Measurements from ENCODE around the gene USB1.

The USB1 gene

DNA sequence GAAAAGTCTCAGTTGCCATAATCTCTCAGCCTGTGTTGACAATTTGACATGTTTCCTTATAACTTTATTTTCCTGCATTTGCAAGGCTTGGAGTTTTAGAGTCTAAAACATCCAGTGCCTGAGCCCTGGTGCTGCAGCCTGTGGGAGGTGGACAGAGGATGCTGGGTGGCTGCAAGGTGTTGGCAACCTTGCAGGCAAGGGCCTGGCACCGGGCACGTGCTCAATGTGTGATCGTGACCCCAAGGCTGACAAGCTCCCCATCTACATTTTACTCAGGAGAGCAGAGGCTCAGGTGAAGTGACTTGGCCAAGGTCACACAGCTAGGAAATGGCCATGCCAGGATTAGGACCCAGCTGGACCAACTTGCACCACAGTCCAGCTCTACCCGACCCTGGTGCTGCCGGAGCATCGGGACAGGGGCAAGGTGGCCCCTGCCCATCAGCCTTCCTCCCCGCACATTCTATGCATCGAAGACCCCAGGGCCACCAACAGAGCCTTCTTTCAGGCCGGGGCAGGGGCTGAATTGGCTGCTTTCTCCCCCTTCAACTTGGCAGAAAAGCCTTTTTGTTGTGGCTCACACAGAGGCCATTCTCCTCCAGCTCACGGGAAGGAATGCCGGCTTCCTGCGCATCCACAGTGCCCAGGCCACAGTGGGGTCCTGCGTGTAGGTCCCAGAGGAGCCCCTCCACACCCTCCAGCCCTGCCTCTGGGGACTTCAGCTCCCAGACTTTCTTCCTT lies 47.5 kb downstream of the USB1 start:
- DNase-seq (ENCODE audit: low read depth, low spot score) = no peak

DNA sequence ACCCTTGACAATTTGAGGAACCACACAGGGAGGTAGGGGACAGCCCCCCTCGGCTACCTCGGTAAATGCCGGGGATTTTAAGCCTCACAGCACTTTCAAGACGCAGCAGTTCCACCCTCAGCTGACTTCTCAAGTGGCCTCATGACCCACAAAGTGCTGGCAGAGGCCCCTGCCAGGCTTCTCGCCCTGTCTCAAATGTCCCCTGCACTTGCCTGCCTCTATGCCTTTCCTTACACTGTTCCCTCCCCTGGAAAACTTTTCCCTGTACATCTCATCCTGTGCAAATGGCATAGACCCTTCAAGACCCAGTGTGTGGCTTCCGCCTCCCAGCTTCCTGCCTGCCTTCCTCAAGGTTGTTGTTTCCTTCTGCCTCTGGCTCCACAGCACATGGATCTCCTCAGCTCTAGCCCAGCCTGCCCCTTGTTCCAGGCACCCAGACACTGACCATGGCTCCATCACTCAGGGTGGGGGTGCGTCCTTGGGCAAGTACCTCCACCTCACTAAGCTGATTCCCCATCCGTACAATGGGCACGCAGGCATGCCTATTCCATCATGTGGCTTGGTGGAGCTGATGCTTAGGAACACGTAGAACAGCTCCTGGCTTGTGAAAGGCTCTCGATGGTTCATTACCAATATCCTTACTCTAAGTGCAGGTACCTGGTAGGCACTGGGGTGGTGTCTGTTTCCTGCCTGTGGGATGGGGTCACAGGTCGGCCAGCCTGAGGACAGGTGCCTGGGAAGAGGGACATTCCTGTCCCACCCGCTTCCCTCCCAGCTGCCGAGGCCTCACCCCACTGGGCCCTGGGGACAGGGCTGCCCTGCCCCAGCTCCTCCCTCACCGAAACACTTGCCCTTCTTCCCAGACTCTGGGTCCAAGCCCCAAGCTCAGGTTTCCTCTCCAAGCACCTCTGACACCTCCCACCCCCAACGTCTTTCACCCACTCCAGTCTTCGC lies 48.3 kb downstream of the USB1 start:
- no peak for DNase-seq (ENCODE audit: low read depth, low spot score)

DNA sequence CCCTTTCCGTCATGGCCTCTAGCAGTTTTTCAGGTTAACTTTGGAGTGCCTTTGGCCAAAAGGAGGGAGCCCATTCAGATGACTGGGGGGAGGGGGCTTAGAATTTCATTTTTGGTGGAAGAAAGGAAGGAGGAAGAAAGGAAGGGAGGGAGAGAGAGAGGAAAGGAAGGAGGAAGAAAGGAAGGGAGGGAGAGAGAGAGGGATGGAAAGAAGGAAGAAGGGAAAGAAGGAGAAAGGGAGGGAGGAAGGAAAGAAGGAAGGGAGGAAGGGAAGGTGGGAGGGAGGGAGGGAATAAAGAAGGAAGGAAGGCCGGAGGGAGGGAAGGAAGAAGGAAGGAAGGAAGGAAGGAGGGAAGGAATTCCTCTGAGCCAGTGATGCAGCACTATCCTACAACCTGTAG lies 50.1 kb downstream of the USB1 start:
- no peak for DNase-seq (ENCODE audit: low read depth, low spot score)

DNA sequence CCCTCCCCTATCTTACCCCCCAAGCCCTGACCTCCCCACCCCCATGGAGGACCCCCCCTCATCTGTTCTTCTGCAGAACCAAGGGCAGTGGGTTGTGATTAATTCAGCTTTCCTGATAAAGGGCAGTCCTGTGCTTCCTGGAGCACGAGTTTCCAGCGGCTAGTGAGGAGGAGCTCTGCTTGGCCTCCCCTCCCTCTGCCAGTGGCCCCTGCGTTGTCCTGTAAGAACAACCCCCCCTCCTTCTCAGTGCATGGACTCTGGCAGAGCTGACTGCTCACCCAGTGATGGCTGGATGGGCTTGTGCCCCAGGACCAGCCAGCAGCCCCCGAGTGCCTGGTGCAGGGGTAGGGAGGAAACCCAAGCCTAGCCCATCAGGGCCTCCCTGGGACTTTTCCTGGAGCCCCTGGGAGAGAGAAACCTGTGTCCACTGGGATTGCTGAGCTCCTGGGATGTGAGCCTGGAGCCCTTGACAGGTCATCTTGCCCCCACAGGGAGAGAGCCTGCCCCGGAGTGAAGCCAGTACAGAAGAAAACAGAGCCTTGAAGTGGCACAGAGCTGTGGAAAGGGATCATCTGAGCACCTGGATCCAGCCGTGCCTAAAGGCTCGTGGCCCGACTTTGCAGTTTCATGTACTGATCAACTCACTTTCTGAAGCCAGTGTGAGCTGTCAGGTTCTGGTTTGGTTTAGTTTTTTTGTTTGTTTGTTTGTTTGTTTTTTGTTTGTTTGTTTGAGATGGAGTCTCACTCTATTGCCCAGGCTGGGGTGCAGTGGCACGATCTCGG lies 50.8 kb downstream of the USB1 start:
- DNase-seq (ENCODE audit: low read depth, low spot score) = no peak

DNA sequence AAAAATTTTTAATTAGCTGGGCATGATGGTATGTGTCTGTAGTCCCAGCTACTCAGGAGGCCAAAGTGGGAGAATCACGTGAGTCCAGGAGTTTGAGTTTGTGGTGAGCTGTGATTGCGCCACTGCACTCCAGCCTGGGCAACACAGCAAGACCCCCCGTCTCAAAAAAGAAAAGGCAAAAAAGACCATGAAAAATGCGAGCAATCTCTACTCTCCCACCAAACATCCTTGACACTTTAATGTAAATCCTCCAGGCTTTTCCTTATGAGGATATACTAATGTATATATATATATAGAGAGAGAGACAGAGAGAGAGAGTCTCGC lies 52.4 kb downstream of the USB1 start:
- no peak for DNase-seq (ENCODE audit: low read depth, low spot score)

DNA sequence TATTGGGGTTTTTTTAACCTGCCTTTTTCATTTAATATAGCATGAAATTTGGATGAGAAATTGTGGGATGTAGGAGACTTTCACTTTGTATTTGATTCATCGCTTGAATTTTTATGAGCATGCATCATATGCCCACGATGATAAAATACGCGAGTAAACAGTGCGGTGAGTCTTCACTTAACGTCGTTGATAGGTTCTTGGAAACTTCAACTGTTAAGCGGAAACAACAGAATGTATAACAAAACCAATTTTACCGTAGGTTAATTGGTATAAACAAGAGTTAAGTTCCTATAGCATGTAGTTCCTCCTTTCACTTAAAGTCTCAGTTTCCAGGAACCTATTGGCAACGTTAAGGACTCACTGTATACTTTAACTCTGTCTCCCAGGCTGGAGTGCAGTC lies 53.1 kb downstream of the USB1 start:
- no peak for DNase-seq (ENCODE audit: low read depth, low spot score)

DNA sequence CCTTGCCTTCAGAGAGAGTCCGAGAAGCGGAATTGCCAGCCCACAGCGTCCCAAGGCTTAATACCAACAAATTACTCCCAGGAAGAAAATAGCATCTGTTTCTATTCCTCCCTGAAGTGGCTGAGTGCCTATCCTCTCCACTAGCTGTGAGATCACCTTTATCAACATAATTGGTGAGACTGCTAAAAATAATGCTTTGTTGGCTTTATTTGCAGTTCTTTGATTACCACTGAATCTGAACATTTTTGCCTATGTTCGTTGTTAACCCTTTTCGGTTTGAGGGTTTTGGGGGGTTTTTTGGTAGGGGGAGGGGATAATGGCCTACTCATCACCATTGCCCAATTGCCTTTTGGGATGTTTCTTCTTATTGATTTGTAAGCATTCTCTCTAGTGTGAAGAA lies 55.4 kb downstream of the USB1 start:
- DNase-seq (ENCODE audit: low read depth, low spot score) = no peak

DNA sequence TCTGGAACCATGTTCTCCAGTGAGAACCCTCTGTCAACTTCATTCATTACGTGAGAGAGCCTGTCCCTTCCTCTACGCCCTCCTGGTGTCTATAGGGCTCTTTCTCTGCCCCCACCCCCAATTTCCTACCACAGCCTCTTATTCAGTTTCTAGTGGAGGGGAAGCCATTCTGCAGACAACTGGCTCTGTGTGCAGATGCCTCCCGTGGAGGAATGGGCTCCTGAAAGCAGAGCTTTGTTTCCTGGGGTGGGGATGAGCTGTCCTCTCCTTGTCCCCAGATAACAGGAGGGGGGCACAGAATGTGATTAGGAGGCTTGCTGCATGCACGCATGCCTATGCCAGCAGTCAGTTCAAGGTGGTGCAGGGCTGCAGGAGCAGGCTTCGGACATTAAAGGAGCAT lies 55.9 kb downstream of the USB1 start:
- DNase-seq (ENCODE audit: low read depth, low spot score) = no peak

DNA sequence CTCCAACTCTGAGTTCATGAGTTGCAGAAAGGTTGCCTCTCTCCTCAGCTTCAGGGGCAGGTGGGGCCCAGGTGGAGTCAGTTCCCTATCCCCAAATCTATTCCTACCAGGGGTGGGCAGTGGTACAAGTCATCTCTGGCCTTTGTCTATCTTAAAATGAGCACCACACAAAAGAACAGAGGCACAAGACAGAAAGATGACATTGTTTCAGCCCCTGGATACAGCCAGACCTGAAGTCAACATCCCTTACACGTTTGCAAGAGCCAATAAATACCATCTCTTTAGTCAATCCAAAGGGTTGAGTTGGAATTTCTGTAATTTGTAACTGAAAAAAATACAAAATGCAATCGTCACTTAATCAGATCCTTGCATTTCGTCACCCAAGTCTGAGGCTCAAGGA lies 56.6 kb downstream of the USB1 start:
- DNase-seq (ENCODE audit: low read depth, low spot score) = no peak

DNA sequence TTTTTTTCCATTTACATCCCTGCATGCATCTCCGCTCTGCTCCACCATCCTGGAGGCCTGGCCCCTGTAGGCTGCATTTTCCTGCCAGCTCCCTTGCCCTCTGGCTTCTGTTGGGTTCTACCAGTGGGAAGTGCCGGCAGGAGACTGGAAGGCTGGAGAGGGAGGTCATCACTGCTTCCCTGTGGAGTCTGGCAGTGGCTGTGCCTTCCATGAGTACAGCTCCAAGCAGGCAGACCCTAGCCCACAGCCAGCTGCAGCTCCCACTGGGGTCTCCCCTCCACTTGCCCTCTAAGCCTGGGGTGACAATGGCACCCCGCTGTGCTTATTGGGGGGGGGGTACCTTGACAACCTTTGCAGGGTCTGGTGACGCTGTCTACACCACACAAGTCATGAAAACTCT lies 61.6 kb downstream of the USB1 start:
- no peak for DNase-seq (ENCODE audit: low read depth, low spot score)

DNA sequence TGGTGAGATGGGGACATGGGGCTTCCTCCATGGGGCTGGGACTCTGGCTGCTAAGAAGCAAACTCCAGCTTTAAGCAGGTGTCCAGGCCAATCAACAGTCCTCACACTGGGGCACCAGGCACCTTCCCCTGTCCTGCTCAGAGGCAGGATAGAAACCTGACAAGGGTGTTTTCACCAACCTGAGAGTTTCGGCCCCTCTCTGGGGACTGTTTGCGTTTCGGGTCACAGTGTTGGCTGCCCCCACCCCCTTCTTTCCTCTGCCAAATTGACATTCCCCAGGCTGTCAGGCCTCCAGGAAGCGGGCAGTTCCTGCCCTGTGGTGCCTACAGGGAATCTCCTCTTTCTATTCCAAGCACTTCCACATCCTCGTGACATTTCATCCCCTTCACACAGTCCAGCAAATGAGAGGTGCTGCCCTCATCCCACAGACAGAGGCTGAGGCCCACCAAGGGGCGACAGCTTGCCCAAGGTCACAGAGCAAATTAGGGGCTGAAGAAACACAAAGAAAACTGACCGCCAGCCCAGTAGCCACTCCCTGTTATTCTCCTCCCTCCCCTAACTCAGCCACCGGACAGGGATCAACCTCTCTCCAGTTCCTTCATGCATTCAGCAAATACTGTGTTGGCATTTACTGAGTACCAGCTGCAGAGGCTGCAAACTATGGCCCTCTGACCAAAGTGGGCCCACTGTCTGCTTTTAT lies 62.3 kb downstream of the USB1 start:
- DNase-seq (ENCODE audit: low read depth, low spot score) = no peak

DNA sequence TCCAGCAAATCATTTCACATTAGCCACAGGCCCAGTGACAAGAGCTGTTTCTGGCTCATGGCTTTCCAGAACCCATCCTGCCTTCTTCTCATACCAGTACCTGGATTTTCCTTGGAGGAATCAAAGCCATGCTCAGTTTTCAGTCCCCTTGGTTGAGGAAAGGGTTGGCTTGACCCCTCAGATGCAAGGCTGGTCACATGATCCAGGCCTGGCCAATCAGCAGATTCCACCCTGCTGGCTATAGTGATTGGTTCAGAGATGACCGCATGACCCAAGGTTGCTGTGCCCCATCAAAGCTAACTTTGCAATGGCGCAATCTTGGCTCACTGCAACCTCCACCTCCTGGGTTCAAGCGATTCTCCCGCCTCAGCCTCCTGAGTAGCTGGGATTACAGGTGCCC lies 69.4 kb downstream of the USB1 start:
- no peak for DNase-seq (ENCODE audit: low read depth, low spot score)
